ENCODE results near the gene RAF1. TPM values are rescaled to one million over a fixed set of nuclear protein-coding genes. Genes with fewer than 3 reads are reported as not detected.
"Not testable (repeated sequence)": the region's sequence is repeated elsewhere in the genome, so short reads cannot be mapped to it uniquely, and the experiment has no call there.

Gene RAF1
- total RNA-seq, 1 experiment from 2014 or later: 101 TPM

- TF ChIP-seq, protein P1, sequence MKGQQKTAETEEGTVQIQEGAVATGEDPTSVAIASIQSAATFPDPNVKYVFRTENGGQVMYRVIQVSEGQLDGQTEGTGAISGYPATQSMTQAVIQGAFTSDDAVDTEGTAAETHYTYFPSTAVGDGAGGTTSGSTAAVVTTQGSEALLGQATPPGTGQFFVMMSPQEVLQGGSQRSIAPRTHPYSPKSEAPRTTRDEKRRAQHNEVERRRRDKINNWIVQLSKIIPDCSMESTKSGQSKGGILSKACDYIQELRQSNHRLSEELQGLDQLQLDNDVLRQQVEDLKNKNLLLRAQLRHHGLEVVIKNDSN (CRISPR knock-in tag; IDR thresholded peaks at IDR 0.05): no peak
- TF ChIP-seq, protein P2, sequence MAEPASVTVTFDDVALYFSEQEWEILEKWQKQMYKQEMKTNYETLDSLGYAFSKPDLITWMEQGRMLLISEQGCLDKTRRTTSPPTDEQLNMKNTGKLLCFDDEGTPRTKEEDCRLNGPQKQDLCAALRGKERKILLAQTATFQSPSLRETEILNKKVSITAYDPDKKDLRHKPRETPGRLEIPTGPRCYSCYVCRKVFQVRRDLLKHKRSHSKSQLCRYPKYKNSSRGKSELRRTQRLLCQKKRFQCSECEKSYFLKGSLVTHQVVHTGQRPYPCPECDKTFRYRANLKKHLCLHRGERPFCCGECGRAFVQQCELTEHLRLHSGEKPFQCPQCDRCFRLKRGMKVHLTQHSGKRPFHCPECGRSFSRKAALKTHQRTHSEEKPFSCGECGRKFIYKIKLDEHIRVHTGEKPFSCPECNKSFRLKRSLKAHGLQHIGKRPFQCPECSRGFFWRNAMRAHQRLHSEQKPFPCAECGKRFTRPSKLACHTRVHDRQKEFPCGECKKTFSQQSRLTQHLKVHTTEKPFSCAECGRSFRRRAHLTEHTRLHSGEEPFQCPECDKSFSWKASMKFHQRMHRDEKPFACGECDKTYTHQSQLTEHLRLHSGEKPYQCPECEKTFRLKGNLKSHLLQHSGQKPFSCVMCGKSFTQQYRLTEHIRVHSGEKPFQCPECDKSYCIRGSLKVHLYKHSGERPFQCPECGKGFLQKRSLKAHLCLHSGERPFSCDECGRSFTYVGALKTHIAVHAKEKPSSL (CRISPR knock-in tag; conservative IDR thresholded peaks at IDR 0.05): no peak
- TF ChIP-seq ZNF416 (CRISPR knock-in tag; IDR thresholded peaks at IDR 0.05): no peak
- no peak for TF ChIP-seq IRF2 (CRISPR knock-in tag; IDR thresholded peaks at IDR 0.05; ENCODE audit: borderline replicate concordance, low read depth)
- TF ChIP-seq, protein P3, sequence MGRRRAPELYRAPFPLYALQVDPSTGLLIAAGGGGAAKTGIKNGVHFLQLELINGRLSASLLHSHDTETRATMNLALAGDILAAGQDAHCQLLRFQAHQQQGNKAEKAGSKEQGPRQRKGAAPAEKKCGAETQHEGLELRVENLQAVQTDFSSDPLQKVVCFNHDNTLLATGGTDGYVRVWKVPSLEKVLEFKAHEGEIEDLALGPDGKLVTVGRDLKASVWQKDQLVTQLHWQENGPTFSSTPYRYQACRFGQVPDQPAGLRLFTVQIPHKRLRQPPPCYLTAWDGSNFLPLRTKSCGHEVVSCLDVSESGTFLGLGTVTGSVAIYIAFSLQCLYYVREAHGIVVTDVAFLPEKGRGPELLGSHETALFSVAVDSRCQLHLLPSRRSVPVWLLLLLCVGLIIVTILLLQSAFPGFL (CRISPR knock-in tag; IDR thresholded peaks at IDR 0.05; ENCODE audit: borderline replicate concordance): no peak
- no peak for TF ChIP-seq ESRRA (CRISPR knock-in tag; IDR thresholded peaks at IDR 0.05; ENCODE audit: borderline replicate concordance)
- TF ChIP-seq, protein P4, sequence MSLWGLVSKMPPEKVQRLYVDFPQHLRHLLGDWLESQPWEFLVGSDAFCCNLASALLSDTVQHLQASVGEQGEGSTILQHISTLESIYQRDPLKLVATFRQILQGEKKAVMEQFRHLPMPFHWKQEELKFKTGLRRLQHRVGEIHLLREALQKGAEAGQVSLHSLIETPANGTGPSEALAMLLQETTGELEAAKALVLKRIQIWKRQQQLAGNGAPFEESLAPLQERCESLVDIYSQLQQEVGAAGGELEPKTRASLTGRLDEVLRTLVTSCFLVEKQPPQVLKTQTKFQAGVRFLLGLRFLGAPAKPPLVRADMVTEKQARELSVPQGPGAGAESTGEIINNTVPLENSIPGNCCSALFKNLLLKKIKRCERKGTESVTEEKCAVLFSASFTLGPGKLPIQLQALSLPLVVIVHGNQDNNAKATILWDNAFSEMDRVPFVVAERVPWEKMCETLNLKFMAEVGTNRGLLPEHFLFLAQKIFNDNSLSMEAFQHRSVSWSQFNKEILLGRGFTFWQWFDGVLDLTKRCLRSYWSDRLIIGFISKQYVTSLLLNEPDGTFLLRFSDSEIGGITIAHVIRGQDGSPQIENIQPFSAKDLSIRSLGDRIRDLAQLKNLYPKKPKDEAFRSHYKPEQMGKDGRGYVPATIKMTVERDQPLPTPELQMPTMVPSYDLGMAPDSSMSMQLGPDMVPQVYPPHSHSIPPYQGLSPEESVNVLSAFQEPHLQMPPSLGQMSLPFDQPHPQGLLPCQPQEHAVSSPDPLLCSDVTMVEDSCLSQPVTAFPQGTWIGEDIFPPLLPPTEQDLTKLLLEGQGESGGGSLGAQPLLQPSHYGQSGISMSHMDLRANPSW (CRISPR knock-in tag; conservative IDR thresholded peaks at IDR 0.05; ENCODE audit: low read depth): no peak
- no peak for TF ChIP-seq AFF4 (CRISPR knock-in tag; IDR thresholded peaks at IDR 0.05; ENCODE audit: borderline replicate concordance)
- TF ChIP-seq CTCF (IDR thresholded peaks at IDR 0.05): no peak
- TF ChIP-seq, protein P5, sequence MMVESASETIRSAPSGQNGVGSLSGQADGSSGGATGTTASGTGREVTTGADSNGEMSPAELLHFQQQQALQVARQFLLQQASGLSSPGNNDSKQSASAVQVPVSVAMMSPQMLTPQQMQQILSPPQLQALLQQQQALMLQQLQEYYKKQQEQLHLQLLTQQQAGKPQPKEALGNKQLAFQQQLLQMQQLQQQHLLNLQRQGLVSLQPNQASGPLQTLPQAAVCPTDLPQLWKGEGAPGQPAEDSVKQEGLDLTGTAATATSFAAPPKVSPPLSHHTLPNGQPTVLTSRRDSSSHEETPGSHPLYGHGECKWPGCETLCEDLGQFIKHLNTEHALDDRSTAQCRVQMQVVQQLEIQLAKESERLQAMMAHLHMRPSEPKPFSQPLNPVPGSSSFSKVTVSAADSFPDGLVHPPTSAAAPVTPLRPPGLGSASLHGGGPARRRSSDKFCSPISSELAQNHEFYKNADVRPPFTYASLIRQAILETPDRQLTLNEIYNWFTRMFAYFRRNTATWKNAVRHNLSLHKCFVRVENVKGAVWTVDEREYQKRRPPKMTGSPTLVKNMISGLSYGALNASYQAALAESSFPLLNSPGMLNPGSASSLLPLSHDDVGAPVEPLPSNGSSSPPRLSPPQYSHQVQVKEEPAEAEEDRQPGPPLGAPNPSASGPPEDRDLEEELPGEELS (CRISPR knock-in tag; IDR thresholded peaks at IDR 0.05): no peak
- TF ChIP-seq CDX4 (CRISPR knock-in tag; IDR thresholded peaks at IDR 0.05; ENCODE audit: borderline replicate concordance): no peak
- TF ChIP-seq SOX15 (CRISPR knock-in tag; IDR thresholded peaks at IDR 0.05): no peak
- TF ChIP-seq, protein P6, sequence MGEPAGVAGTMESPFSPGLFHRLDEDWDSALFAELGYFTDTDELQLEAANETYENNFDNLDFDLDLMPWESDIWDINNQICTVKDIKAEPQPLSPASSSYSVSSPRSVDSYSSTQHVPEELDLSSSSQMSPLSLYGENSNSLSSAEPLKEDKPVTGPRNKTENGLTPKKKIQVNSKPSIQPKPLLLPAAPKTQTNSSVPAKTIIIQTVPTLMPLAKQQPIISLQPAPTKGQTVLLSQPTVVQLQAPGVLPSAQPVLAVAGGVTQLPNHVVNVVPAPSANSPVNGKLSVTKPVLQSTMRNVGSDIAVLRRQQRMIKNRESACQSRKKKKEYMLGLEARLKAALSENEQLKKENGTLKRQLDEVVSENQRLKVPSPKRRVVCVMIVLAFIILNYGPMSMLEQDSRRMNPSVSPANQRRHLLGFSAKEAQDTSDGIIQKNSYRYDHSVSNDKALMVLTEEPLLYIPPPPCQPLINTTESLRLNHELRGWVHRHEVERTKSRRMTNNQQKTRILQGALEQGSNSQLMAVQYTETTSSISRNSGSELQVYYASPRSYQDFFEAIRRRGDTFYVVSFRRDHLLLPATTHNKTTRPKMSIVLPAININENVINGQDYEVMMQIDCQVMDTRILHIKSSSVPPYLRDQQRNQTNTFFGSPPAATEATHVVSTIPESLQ (CRISPR knock-in tag; IDR thresholded peaks at IDR 0.05): no peak
- TF ChIP-seq RORB (CRISPR knock-in tag; IDR thresholded peaks at IDR 0.05): no peak
Observed at GRCh38 chr3:12702501-12702900, 38.6 kb upstream of the RAF1 start (continued).

DNA sequence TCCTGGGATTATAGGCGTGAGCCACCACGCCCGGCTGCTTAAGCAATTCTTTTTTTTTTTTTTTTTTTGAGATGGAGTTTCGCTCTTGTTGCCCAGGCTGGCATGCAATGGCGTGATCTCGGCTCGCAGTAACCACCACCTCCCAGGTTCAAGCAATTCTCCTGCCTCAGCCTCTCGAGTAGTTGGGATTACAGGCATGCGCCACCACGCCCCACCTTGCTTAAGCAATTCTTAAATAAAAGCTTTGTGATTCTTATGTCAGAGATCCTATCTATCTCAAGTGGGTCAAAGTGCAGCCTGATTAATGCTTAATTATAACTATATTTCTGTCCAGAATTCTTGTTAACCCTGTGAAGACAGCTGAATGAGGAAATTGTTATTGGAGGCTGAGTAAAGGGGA, 37.7 kb upstream of the RAF1 start:
- ATAC-seq; H3K36me3 Mint-ChIP-seq; DNase-seq (ENCODE audit: low spot score); H3K27me3 Mint-ChIP-seq (ENCODE audit: low read depth); CTCF ChIA-PET; H3K9me3 Mint-ChIP-seq; H3K4me1 Mint-ChIP-seq; H3K4me3 Mint-ChIP-seq; H3K27ac Mint-ChIP-seq; POLR2A ChIA-PET: not testable (repeated sequence)
